ACHN (cell line): ENCODE results near the gene DHCR24.

Experiments used
- DNase-seq: peaks from one replicate; pipeline ENCODE4 v3.0.0-alpha.2; 2015
- in situ Hi-C: cut with HindIII; loops from 2 replicates; pipeline ENCODE4 v1.10.0; 2017; ENCODE audit warnings: low sequenced_read_pairs, low pct_ligation_motif_present, low pct_unique_long_range_greater_than_20kb

DHCR24 gene

GRCh38 chr1:54869173-54869851, 17.7 kb downstream of the DHCR24 start:
- DNase-seq: no peak
- in situ Hi-C loops: no loop called here

GRCh38 chr1:54867717-54868057, 19.3 kb downstream of the DHCR24 start:
- in situ Hi-C loops: no loop called here
- DNase-seq: no peak

DNA sequence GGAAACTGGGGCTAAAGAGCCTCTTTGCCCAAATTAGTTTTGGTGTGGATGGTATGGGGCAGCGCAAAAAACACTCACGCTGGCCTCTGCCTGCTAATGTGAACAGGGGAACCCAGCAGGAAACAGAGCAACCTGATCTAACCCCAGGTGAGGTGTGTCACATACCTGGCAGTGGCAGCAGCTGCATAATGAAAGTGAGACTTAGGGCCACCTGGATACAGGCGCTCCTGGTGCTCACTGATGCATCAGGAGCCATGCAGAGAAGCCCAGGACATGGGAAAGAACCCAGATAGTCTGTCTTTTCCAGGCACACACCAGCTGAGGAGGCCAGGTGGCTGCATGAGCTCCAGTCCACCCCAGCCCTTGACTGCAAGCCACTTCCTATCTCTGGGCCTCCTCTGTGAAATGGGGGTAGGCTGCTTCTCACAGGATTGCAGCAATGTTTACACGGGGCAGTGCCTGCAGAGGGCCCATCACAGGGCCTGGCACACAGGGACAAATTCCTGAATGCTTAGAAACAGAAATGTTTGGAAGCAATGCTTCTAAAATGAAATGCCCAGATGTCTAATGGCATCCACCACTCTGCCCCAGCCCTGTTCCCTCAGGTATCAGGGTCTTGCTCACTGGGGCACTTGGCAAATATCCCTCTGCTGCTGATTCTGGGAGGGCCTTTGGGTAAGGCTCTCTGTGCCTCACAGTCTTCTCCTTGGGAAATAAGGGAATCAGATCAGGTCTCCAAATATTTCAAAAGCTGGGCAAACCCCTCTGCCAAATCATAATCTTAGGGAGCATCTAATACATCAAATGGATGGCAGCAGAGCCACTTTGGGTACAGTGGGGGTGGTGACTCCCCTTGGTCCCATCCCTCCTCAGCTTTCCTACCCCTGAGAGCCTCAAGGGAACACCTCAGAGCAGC, 19.9 kb downstream of the DHCR24 start:
- DNase-seq: no peak
- in situ Hi-C loops: no loop called here

DNA sequence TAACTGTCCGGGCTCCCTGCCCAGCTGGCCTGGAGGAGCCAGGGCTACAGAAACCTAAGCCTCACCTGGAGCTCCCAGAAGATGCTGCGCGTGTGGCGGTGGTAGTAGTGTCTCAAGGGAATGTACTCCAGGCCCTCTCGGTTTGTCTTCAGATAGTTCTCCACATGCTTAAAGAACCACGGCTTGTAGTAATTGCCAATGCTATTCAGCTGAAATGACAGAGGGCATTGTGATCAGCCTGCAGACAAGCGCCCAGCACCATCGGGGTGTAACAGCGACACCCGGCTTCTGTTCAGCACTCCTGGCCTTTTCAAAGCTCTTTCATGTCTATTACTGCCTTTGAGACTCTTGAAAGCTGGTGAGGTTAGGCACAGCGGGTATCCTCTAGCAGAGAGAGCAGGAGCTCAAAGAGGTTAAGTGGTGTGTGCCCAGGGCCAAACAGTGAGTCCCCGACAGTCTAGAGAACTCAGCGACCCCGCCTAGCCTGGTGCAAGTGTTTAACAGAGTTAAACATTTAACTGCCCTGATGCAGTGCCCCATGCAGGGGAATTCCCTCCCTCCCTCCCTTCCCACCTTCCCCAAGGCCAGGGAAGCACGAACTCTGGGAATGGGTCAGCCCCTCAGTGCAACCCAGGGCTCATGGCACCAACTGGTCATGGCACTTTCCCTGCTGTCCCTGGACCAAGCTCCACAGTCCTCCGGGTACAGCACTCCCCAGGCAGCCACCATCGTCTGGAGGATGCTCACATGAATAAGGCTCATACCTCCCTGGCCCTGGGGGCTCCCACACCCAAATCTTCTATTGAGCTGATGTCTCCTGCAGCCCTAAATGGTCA, 21.5 kb downstream of the DHCR24 start:
- peak; percentile 67 for DNase-seq
- in situ Hi-C loops: no loop called here

DNA sequence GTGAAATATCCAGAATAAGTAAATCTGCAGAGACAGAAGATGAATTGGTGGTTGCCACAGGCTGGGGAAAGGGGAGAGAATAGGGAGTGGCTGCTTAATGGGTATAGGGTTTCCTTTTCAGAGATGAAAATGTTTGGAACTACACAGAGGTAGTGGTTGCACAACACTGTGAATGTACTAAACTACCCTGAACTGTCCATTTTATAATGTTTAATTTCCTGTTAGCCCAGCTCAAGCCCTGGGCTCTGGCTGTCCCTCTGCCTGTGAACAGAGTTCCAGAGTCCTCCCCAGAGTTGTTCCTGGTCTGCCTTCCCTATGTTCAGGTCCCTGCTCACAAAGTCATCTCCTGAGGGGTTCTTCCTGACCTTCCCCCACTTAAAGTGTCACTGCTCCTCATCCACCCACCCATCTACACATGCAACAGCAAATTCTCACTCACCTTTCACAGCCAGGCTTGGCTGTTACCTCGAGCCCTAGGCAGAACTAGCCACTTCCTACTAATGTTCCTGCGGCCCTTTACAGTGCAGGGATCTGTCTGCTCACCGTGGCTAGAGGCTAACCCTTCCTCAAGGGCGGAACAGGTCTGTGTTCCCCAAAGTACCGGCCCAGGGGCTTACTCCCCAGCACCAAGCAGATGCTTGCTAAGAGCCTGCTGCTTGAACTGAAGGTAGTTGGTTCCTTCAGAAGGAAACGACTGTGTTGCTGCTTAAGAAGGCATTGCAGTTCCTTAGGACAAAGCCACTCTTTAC, 22.4 kb downstream of the DHCR24 start:
- in situ Hi-C loops: no loop called here

DNA sequence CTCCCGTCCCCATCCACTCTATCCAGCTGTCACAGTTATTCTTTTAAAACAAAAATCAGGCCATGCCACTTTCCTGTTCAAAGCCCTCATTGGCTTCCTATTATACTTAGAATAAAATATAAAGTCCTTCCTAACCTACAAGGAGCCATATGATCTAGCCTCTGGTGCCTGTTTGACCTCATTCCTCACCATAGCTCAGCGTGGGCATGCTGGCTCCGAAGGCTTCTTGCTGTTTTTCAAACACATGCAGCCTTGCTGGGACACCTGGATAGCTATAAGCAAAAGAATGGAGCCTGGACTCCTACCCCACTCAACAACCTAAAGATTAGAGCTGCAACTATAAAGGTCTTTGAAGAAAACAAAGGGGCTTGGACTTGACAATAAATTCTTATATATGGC, 23.7 kb downstream of the DHCR24 start:
- no peak for DNase-seq
- in situ Hi-C loops: no loop called here

More for the DNA sequence above, 22.4 kb downstream of the DHCR24 start:
- DNase-seq: no peak

DNA sequence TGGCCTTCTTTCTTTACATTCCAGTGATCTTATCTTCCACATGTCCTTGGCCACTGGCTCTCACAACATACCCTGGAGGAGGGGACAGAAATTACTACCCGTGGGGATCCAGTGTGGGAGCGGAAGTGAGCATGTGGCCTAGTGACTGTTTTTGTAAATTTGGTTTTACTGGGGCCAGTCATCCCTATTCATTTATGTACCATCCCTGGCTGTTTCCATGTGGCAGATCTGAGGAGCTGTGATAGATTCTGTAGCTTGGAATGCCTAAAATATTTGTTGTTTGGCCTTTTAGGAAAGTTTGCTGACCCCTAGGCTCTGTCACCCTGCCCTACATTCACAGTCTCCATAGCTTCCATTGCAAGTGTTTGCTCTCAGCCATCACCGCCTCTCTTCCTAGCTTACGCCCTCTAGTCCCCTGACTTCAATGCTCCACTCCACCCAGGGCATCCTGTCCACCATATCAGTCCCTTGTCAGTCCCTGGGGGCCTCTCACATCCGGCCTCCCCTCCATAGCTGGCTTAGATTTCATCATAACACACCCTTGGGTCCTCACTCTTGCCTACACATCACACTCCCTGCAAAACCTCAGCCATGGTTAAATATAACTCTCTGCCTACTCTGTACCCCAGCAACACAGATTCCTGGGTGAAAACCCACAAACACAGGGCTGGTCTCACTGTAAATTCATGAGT, 25.8 kb downstream of the DHCR24 start:
- in situ Hi-C loops: no loop called here
- DNase-seq: peak; percentile 40

- in situ Hi-C loops: no loop called here
- DNase-seq: peak; percentile 33
These were observed 27.1 kb downstream of the DHCR24 start for GRCh38 chr1:54859700-54860391.

- DNase-seq: peak; percentile 95
- in situ Hi-C loops: no loop called here
These were observed 29.0 kb downstream of the DHCR24 start for GRCh38 chr1:54857746-54858561.

- no peak for DNase-seq
These were observed 29.9 kb downstream of the DHCR24 start for GRCh38 chr1:54857141-54857540.

DNA sequence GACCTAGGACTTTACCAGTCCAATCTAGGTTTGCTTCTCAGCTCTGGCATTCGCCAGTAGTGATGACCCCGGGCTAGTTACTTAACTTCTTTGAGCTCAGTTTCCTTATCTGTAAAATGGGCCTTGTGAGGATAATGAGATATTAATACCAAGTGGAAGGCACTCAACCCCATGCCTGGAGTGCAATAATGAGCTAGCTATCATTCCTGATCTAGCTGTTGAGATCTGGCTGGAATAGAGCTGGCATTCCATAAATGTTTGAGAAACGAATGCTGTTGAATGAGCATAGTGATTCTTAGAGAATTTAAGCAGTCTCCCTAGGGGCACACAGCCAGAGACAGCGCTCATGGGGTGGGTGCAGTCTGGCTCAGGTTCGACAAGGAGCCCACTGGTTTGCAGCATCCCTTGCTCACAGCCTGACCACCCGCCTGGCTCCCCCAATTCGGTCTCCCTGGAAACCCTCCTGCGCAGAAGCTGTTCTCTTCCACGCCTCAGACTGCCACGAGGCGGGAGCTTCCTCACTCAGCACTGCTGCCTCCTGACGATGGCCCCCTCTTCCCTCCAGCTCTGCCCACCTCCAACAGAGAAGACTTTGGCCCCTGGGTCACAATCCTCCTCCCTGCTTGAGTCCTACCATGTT, 32.5 kb downstream of the DHCR24 start:
- DNase-seq: no peak
- in situ Hi-C loops: no loop called here

More at GRCh38 chr1:54857141-54857540, 29.9 kb downstream of the DHCR24 start:
- in situ Hi-C loops: no loop called here

GRCh38 chr1:54853793-54854370, 33.1 kb downstream of the DHCR24 start:
- in situ Hi-C loops: no loop called here
- no peak for DNase-seq

- DNase-seq: no peak
- in situ Hi-C loops: no loop called here
These were observed 33.8 kb downstream of the DHCR24 start for GRCh38 chr1:54853096-54853792.

- in situ Hi-C loops: no loop called here
- DNase-seq: peak; percentile 51
These were observed 35.0 kb downstream of the DHCR24 start for GRCh38 chr1:54851936-54852524.

- DNase-seq: no peak
- in situ Hi-C loops: no loop called here
These were observed 35.6 kb downstream of the DHCR24 start for GRCh38 chr1:54851406-54851805.
